Renal pelvis (tissue), 4 donors: ENCODE results near the gene CALML4. TPM values are rescaled to one million over a fixed set of nuclear protein-coding genes. Genes with fewer than 3 reads are reported as not detected.

ENCODE experiments used
- DNase-seq: peaks from one replicate; pipeline ENCODE4 v3.0.0-alpha.2; 2013
- polyA plus RNA-seq, 3 donors: library from polyadenylated mRNA; unstranded; fragments of 120-200 nt; gene quantifications; one replicate each; pipeline ENCODE4 v1.2.1, GENCODE V29; 2013; ENCODE audit not compliant: insufficient read length in 3 of 3

The CALML4 gene
- polyA plus RNA-seq, 3 donors: 32.3 to 36.8 (median 33.6) TPM

GRCh38 chr15:68152342-68152741, 52.8 kb downstream of the CALML4 start:
- no peak for DNase-seq

- DNase-seq: no peak
Measured at GRCh38 chr15:68151277-68151676, 53.9 kb downstream of the CALML4 start.

GRCh38 chr15:68150187-68150586, 54.9 kb downstream of the CALML4 start:
- DNase-seq: no peak

GRCh38 chr15:68149059-68149458, 56.1 kb downstream of the CALML4 start:
- no peak for DNase-seq

- no peak for DNase-seq
Measured at GRCh38 chr15:68148039-68148438, 57.1 kb downstream of the CALML4 start.

GRCh38 chr15:68145706-68146105, 59.4 kb downstream of the CALML4 start:
- no peak for DNase-seq

GRCh38 chr15:68143785-68144184, 61.3 kb downstream of the CALML4 start:
- DNase-seq: no peak

- no peak for DNase-seq
Measured at GRCh38 chr15:68143129-68143528, 62.0 kb downstream of the CALML4 start.

Other genes with a start within 250 kb of the CALML4 start
- 10 to 100 TPM; 42.0 to 54.6 (median 51.0) TPM for gene PIAS1, start 151.0 kb downstream of the CALML4 start, polyA plus RNA-seq
- gene CLN6, start 24.4 kb upstream of the CALML4 start, polyA plus RNA-seq: 10 to 100 TPM; 38.9 to 51.6 (median 43.2) TPM
- gene FEM1B, start 72.4 kb upstream of the CALML4 start, polyA plus RNA-seq: 10 to 100 TPM; 51.8 to 62.9 (median 59.9) TPM
- 1 to 10 TPM; 2.3 to 2.9 (median 2.6) TPM for gene ITGA11, start 226.8 kb upstream of the CALML4 start, polyA plus RNA-seq